Neuronal stem cell (in vitro differentiated cells): ENCODE measurements around the gene ALDH1A1.

Experiments
- DNase-seq: peaks from one replicate; pipeline ENCODE4 v3.0.0-alpha.2; 2013; ENCODE audit warnings: low spot score
- H2AFZ ChIP-seq: one replicate; pipeline ENCODE4 v1.6.1; 2013; ENCODE audit warnings: mild to moderate bottlenecking, low read length, inconsistent platforms
- H2AK5ac ChIP-seq: 2 replicates; pipeline ENCODE4 v1.6.1; 2013; ENCODE audit warnings: low read depth, mild to moderate bottlenecking, inconsistent platforms, low read length, moderate library complexity, mixed read lengths
- H2BK120ac ChIP-seq: 2 replicates; pipeline ENCODE4 v1.6.1; 2013; ENCODE audit warnings: low read depth, mild to moderate bottlenecking, inconsistent platforms, low read length, moderate library complexity, mixed read lengths
- H2BK12ac ChIP-seq: one replicate; pipeline ENCODE4 v1.6.1; 2013; ENCODE audit warnings: low read length, inconsistent platforms
- H2BK15ac ChIP-seq: 2 replicates; pipeline ENCODE4 v1.6.1; 2013; ENCODE audit warnings: mild to moderate bottlenecking, low read length, inconsistent platforms, mixed read lengths
- H2BK5ac ChIP-seq: one replicate; pipeline ENCODE4 v1.6.1; 2013; ENCODE audit warnings: inconsistent platforms, mild to moderate bottlenecking, low read length, moderate library complexity
- H3K14ac ChIP-seq: one replicate; pipeline ENCODE4 v1.6.1; 2013; ENCODE audit warnings: low read length, inconsistent platforms
- H3K18ac ChIP-seq: 2 replicates; pipeline ENCODE4 v1.6.1; 2013; ENCODE audit warnings: low read length, inconsistent platforms
- H3K23ac ChIP-seq: 2 replicates; pipeline ENCODE4 v1.6.1; 2013; ENCODE audit warnings: low read depth, mild to moderate bottlenecking, mixed read lengths, low read length, inconsistent platforms; ENCODE audit not compliant: poor library complexity
- H3K27ac ChIP-seq: replicated peaks from 3 replicates; pipeline ENCODE4 v1.5.1; 2013; ENCODE audit warnings: low read length, inconsistent platforms
- H3K27me3 ChIP-seq, 3 experiments: 2 replicates each; pipeline ENCODE4 v1.6.1; 2013; ENCODE audit warnings: low read length in 3 of 3, mild to moderate bottlenecking in 2 of 3, inconsistent platforms in 1 of 3, low read depth in 1 of 3, mixed read lengths in 1 of 3, moderate library complexity in 1 of 3; ENCODE audit not compliant: control insufficient read depth in 3 of 3, insufficient read depth in 3 of 3
- H3K36me3 ChIP-seq, 2 donors: replicated peaks in 1 of 2; 2 replicates each; pipeline ENCODE4 v1.6.1; 2013; ENCODE audit warnings: low read length in 2 of 2; ENCODE audit not compliant: control insufficient read depth in 2 of 2, insufficient read depth in 2 of 2
- H3K4ac ChIP-seq: 2 replicates; pipeline ENCODE4 v1.6.1; 2013; ENCODE audit warnings: inconsistent platforms, mild to moderate bottlenecking, low read length, moderate library complexity
- H3K4me1 ChIP-seq, 2 donors: 1 replicate in 1 of 2; 2 replicates in 1 of 2; pipeline ENCODE4 v1.6.1; 2013; ENCODE audit warnings: low read length in 2 of 2, low read depth in 1 of 2; ENCODE audit not compliant: control insufficient read depth in 2 of 2, insufficient read depth in 1 of 2
- H3K4me2 ChIP-seq: one replicate; pipeline ENCODE4 v1.6.1; 2013; ENCODE audit warnings: mild to moderate bottlenecking, low read length, inconsistent platforms; ENCODE audit not compliant: insufficient read depth, poor library complexity, severe bottlenecking
- H3K4me3 ChIP-seq, 2 donors: 2 replicates each; pipeline ENCODE4 v1.5.1; 2013; ENCODE audit warnings: low read length in 2 of 2, mild to moderate bottlenecking in 2 of 2, inconsistent platforms in 1 of 2, moderate library complexity in 1 of 2
- H3K79me1 ChIP-seq: one replicate; pipeline ENCODE4 v1.6.1; 2013; ENCODE audit warnings: low read depth, mild to moderate bottlenecking, inconsistent platforms, low read length, moderate library complexity
- H3K9ac ChIP-seq: one replicate; pipeline ENCODE4 v1.6.1; 2013; ENCODE audit warnings: mild to moderate bottlenecking, low read depth, low read length, inconsistent platforms; ENCODE audit not compliant: poor library complexity
- H3K9me3 ChIP-seq, 2 donors: replicated peaks in 1 of 2; 2 replicates each; pipeline versions ENCODE3 to v1.6.1; 2013; ENCODE audit warnings: low read length in 2 of 2, mild to moderate bottlenecking in 2 of 2, inconsistent platforms in 1 of 2, low read depth in 1 of 2, mixed read lengths in 1 of 2, moderate library complexity in 1 of 2; ENCODE audit not compliant: control insufficient read depth in 2 of 2, insufficient read depth in 1 of 2
- H4K8ac ChIP-seq: one replicate; pipeline ENCODE4 v1.6.1; 2013; ENCODE audit warnings: low read depth, mild to moderate bottlenecking, inconsistent platforms, low read length, moderate library complexity
- H4K91ac ChIP-seq: one replicate; pipeline ENCODE4 v1.6.1; 2013; ENCODE audit warnings: low read length, low read depth, mild to moderate bottlenecking, inconsistent platforms; ENCODE audit not compliant: poor library complexity
- WGBS, 2 donors: extraction: QIAGEN DNeasy Blood & Tissue Kit; methylation state at CpG; one replicate each; pipeline ENCODE4 v1.1.7; 2013; ENCODE audit warnings: missing lambda C conversion rate in 2 of 2, mixed read lengths in 1 of 2; ENCODE audit not compliant: insufficient read length in 2 of 2, insufficient replicate concordance in 1 of 2; ENCODE audit errors: extremely low coverage in 2 of 2; 5-methylcytosine and 5-hydroxymethylcytosine counted together

Gene ALDH1A1

DNA sequence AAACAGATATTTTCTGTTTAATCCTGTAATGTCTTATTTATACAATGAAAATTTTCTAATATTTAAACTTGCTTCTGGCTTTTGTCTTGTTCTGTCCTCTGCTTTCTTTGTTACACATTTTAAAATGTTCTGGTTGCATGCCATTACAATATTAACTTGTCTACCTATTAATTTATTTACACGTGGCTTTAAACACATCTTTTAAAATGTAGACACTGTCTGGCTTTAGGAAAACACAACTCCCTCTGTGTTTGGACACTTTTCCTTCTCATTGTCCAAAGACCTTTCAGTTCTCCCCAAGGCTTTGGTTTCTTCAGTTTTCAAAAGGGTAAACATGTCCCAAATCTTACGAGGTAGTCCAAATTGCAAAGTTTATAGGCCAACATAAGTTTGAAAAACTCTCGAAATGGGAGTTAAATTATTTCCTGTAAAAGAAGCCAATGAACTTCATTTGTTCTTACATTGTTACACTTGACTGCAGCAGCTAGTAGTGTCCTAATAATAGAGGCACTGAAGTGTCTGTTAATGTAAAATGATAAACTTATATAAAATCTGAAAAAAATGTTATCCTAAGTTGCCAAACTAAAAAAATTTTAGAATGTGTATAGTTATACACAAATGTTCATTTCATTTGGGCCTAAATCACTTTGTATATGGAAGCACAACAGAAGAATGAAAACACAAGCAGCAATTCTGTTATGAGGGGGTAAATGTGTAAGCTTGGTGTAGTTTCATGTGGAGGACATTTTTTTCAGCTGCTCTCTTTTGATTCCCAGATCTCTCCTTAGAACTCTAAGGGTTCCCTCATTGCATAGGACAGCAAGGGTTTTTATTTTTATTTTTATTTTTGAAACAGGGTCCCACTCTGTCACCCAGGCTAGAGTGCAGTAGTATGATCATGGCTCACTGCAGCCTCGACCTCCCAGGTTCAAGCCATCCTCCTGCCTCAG, 53.8 kb downstream of the ALDH1A1 start:
- no peak overlapping the region for H2BK120ac ChIP-seq
- no peak overlapping the region for H3K4ac ChIP-seq
- WGBS, 2 donors, result no CpG with 5 or more reads among the region's 4 CpGs
- H3K79me1 ChIP-seq, result no peaks in the 10 kb centered on the region
- H3K4me3 ChIP-seq, result no peak overlapping the region
- no peaks in the 10 kb centered on the region for H3K27me3 ChIP-seq
- H4K8ac ChIP-seq, result no peak overlapping the region
- no peak overlapping the region for H3K4me2 ChIP-seq
- no peak overlapping the region for H3K18ac ChIP-seq
- H2BK12ac ChIP-seq, result no peak overlapping the region
- no peak overlapping the region for H2BK5ac ChIP-seq
- no peak overlapping the region for H2AFZ ChIP-seq
- no peak overlapping the region for H4K91ac ChIP-seq
- no peak overlapping the region for H3K23ac ChIP-seq
- H3K9ac ChIP-seq, result no peak overlapping the region
- DNase-seq, result no peak
- H2AK5ac ChIP-seq, result no peak overlapping the region
- H3K27ac ChIP-seq, result no peak overlapping the region
- H3K36me3 ChIP-seq, result no peaks in the 10 kb centered on the region
- H3K4me1 ChIP-seq, result peaks cover 0 to 2% of the 10 kb centered on the region in 2 donors
- H3K9me3 ChIP-seq, result no peaks in the 10 kb centered on the region
- no peak overlapping the region for H2BK15ac ChIP-seq
- H3K14ac ChIP-seq, result no peak overlapping the region

DNA sequence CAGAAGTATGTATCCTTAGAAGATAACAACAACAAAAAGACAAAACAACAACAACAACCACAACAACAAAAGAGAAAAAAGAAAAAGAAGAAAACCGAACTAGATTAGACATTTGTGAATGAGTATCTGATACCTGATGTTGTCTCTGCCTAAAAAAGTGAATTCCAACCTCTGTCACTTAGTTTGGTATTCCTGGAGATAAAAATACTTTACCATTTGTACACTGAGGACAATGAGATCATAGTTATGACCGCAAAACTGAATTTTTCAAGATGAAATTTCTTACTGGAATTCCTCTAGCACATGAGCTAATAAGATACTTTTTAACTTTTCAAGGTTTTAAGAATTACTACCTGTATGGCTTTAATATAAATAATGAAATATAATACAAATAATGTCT, 54.5 kb downstream of the ALDH1A1 start:
- Histone ChIP-seq H2BK5ac (no peak overlapping the region), H3K79me1 (no peaks in the 10 kb centered on the region), H3K4me3 (no peak overlapping the region), H2BK120ac (no peak overlapping the region), H3K4ac (no peak overlapping the region), H3K27me3 (no peaks in the 10 kb centered on the region), H3K18ac (no peak overlapping the region), H3K14ac (no peak overlapping the region), H2AFZ (no peak overlapping the region), H2AK5ac (no peak overlapping the region), H3K23ac (no peak overlapping the region), H4K91ac (no peak overlapping the region), H3K4me2 (no peak overlapping the region), H3K9ac (no peak overlapping the region), H2BK12ac (no peak overlapping the region), H3K9me3 (no peaks in the 10 kb centered on the region), H3K36me3 (no peaks in the 10 kb centered on the region), H3K4me1 (peaks cover 0 to 2% of the 10 kb centered on the region in 2 donors), H4K8ac (no peak overlapping the region), H3K27ac (no peak overlapping the region), H2BK15ac (no peak overlapping the region)
- no CpG with 5 or more reads among the region's 2 CpGs for WGBS, 2 donors
- DNase-seq, result no peak

DNA sequence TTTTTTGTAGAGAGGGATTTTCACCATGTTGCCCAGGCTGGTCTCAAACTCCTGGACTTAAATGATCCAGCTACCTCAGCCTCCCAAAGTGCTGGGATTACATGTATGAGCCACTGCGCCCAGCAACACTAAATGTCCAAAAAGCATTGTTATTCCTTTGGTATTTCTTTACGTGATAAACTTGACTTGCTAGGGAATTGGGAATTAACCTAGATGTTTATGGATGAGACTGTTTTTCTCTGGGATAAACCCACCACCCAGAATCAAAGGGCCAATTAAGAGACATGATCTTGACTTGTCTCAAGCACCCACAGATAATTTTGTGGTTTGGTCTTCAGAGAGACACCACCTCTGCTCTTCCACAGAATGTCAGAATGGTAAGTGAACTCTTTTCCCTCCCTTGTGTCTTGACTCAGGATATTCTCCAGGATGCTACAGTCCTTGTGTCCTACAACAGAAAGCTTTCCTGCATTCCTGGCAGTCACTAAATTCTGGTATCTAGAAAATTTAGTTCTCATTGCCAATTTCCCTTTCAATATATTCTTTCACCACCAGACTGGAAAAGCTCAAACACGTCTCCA, 55.7 kb downstream of the ALDH1A1 start:
- Histone ChIP-seq H3K4me2 (no peak overlapping the region), H2BK15ac (no peak overlapping the region), H3K23ac (no peak overlapping the region), H2BK5ac (no peak overlapping the region), H4K91ac (no peak overlapping the region), H3K4me1 (peaks cover 0 to 2% of the 10 kb centered on the region in 2 donors), H2BK120ac (no peak overlapping the region), H3K9ac (no peak overlapping the region), H3K27me3 (no peaks in the 10 kb centered on the region), H3K18ac (no peak overlapping the region), H2AFZ (no peak overlapping the region), H3K9me3 (no peaks in the 10 kb centered on the region), H3K36me3 (no peaks in the 10 kb centered on the region), H3K27ac (no peak overlapping the region), H4K8ac (no peak overlapping the region), H3K4ac (no peak overlapping the region), H3K4me3 (no peak overlapping the region), H2BK12ac (no peak overlapping the region), H3K14ac (no peak overlapping the region), H2AK5ac (no peak overlapping the region), H3K79me1 (no peaks in the 10 kb centered on the region)
- no peak for DNase-seq
- no CpG with 5 or more reads among the region's 3 CpGs for WGBS, 2 donors

- no CpG with 5 or more reads among the region's 1 CpG for WGBS, 2 donors
- no peak overlapping the region for H2AK5ac ChIP-seq
- H3K4me1 ChIP-seq, result peaks cover 0 to 2% of the 10 kb centered on the region in 2 donors
These were observed 56.4 kb downstream of the ALDH1A1 start for GRCh38 chr9:72896439-72896838.

More at GRCh38 chr9:72896439-72896838, 56.4 kb downstream of the ALDH1A1 start:
- Histone ChIP-seq H3K79me1 (no peaks in the 10 kb centered on the region), H2AFZ (no peak overlapping the region), H2BK120ac (no peak overlapping the region), H2BK15ac (no peak overlapping the region), H2BK12ac (no peak overlapping the region), H4K91ac (no peak overlapping the region), H3K18ac (no peak overlapping the region), H4K8ac (no peak overlapping the region), H3K4me2 (no peak overlapping the region), H3K4me3 (no peak overlapping the region), H3K4ac (no peak overlapping the region), H3K23ac (no peak overlapping the region), H3K36me3 (no peaks in the 10 kb centered on the region), H3K14ac (no peak overlapping the region), H3K27ac (no peak overlapping the region), H2BK5ac (no peak overlapping the region), H3K9me3 (no peaks in the 10 kb centered on the region), H3K9ac (no peak overlapping the region), H3K27me3 (peaks cover 0 to 5% (median 0%) of the 10 kb centered on the region in 3 experiments)
- no peak for DNase-seq
